ENCODE data around the gene RABGAP1L. TPM values are rescaled to one million over a fixed set of nuclear protein-coding genes. Genes with fewer than 3 reads are reported as not detected.

The RABGAP1L gene
- total and polyA plus RNA-seq, 10 of the 15 experiments (the other 5 are each of a cell fraction or from before 2014, with no cell fraction given) = 5.8 to 194 (median 113) TPM

DNA sequence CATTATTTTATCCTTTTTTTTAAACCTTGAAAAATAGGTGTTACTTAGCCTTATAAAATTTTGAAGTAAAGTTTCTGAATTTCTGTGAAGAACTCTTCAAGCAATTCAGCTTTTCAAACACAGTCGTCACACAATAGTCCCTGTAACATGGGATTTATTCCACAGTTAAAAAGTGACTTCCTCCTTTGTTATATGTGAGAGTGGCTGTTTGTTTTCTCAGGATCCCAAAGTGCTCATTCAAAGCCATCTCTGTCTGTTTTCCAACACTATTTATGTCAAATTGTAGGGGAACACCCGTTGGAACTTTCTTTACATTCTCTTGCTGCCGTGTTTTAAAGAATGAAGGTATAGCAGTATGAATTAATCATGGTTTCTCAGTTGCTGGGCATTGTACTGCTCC is 207.6 kb downstream of the RABGAP1L start:
- ATAC-seq = no peak
- RAD21 ChIA-PET (ENCODE audit: unreplicated experiment) = no interaction called here
- SMC1A ChIA-PET (ENCODE audit: uncharacterized antibody, unreplicated experiment) = interaction anchor here (1.3 kb wide), 1 partner anchor 27 kb away, joined by 3 read pairs; no protein-coding TSS in a partner anchor
- intact Hi-C loops (cut with micrococcal nuclease; ENCODE audit: unreplicated experiment) = no loop called here
- POLR2A ChIA-PET = no interaction called here
- Histone ChIP-seq H3K9ac (ENCODE audit: control insufficient read depth, insufficient read depth, low read length) (no peak overlapping the region), H2AFZ (ENCODE audit: control insufficient read depth, low read depth, low read length) (no peak overlapping the region), H4K20me1 (ENCODE audit: control insufficient read depth, insufficient read depth) (no peaks in the 10 kb centered on the region), H3K4me2 (ENCODE audit: control insufficient read depth, insufficient read depth) (no peak overlapping the region), H3K79me2 (ENCODE audit: control insufficient read depth, insufficient read depth, low read length) (no peaks in the 10 kb centered on the region), H3K4me1 (ENCODE audit: control insufficient read depth, insufficient read depth, low read length) (peaks cover under 1% of the 10 kb centered on the region; the same call in 1 of the 2 replicates), H3K27me3 (replicated peaks in 1 of 2; ENCODE audit: control insufficient read depth in 2 of 2, insufficient read depth in 2 of 2, low read length in 1 of 2) (no peaks in the 10 kb centered on the region), H3K36me3 (ENCODE audit: control insufficient read depth in 2 of 2, insufficient read depth in 2 of 2, low read length in 1 of 2) (peaks cover 0 to 8% of the 10 kb centered on the region in 2 experiments; a peak in 2 of 4 replicates), H3K9me3 (replicated peaks; ENCODE audit: control insufficient read depth, insufficient read depth, low read length) (no peaks in the 10 kb centered on the region), H3K4me3 (no peak overlapping the region), H3K27ac (ENCODE audit: control insufficient read depth, insufficient read depth) (no peak overlapping the region)
- in situ Hi-C loops (cut with MboI) = no loop called here
- FAIRE-seq = no peak
- TF ChIP-seq EGR1 (IDR thresholded peaks at IDR 0.05; ENCODE audit: borderline replicate concordance in 1 of 2, low read depth in 2 of 2, low read length in 2 of 2) (no peak), KLF5 (IDR thresholded peaks at IDR 0.05; ENCODE audit: partially characterized antibody) (no peak), SREBF2 (IDR thresholded peaks at IDR 0.05; ENCODE audit: low read length) (no peak), PAX8 (IDR thresholded peaks at IDR 0.05) (no peak), TBL1XR1 (IDR thresholded peaks at IDR 0.05; ENCODE audit: low read depth, low read length) (no peak)
- TF ChIP-seq, protein P1, sequence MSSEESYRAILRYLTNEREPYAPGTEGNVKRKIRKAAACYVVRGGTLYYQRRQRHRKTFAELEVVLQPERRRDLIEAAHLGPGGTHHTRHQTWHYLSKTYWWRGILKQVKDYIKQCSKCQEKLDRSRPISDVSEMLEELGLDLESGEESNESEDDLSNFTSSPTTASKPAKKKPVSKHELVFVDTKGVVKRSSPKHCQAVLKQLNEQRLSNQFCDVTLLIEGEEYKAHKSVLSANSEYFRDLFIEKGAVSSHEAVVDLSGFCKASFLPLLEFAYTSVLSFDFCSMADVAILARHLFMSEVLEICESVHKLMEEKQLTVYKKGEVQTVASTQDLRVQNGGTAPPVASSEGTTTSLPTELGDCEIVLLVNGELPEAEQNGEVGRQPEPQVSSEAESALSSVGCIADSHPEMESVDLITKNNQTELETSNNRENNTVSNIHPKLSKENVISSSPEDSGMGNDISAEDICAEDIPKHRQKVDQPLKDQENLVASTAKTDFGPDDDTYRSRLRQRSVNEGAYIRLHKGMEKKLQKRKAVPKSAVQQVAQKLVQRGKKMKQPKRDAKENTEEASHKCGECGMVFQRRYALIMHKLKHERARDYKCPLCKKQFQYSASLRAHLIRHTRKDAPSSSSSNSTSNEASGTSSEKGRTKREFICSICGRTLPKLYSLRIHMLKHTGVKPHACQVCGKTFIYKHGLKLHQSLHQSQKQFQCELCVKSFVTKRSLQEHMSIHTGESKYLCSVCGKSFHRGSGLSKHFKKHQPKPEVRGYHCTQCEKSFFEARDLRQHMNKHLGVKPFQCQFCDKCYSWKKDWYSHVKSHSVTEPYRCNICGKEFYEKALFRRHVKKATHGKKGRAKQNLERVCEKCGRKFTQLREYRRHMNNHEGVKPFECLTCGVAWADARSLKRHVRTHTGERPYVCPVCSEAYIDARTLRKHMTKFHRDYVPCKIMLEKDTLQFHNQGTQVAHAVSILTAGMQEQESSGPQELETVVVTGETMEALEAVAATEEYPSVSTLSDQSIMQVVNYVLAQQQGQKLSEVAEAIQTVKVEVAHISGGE (CRISPR knock-in tag; IDR thresholded peaks at IDR 0.05) = no peak
- TF ChIP-seq, protein P2, sequence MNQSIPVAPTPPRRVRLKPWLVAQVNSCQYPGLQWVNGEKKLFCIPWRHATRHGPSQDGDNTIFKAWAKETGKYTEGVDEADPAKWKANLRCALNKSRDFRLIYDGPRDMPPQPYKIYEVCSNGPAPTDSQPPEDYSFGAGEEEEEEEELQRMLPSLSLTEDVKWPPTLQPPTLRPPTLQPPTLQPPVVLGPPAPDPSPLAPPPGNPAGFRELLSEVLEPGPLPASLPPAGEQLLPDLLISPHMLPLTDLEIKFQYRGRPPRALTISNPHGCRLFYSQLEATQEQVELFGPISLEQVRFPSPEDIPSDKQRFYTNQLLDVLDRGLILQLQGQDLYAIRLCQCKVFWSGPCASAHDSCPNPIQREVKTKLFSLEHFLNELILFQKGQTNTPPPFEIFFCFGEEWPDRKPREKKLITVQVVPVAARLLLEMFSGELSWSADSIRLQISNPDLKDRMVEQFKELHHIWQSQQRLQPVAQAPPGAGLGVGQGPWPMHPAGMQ (IDR thresholded peaks at IDR 0.05; ENCODE audit: borderline replicate concordance) = no peak
- DNase-seq (ENCODE audit: low read depth, low spot score) = no peak
- 81% methylated on average over 3 of the region's 3 CpGs for WGBS (ENCODE audit: insufficient coverage, insufficient replicate concordance, low lambda C conversion rate, missing lambda C conversion rate)
- CTCF ChIA-PET = no interaction called here
- BruUV-seq (replicated peaks) = no TSS peak

Measured in GM12878 (cell line).